ENCODE measurements around the gene CFAP43. TPM values are rescaled to one million over a fixed set of nuclear protein-coding genes. Genes with fewer than 3 reads are reported as not detected.

CFAP43 gene
- polyA plus RNA-seq, 10 donors = 0.15 to 0.91 (median 0.39) TPM

DNA sequence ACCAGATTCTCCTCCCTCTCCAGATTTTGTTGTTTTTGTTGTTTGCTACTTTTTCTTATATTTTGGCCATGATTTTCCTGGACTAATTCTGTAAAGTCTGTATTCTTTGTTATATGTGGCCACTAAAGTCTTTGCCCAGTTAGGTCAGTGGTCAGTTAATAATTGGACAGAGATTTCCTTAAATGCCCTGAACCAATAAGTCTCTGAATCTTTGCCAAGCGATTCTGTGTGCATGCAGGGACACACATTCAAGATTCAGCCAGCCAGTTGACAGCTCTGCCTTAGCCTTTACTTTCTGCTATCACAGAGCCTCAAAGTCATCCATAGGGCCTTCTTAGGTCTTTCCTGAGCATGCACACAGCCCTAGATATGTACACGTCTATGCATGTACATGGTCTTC is 135.5 kb downstream of the CFAP43 start:
- DNase-seq = no peak

DNA sequence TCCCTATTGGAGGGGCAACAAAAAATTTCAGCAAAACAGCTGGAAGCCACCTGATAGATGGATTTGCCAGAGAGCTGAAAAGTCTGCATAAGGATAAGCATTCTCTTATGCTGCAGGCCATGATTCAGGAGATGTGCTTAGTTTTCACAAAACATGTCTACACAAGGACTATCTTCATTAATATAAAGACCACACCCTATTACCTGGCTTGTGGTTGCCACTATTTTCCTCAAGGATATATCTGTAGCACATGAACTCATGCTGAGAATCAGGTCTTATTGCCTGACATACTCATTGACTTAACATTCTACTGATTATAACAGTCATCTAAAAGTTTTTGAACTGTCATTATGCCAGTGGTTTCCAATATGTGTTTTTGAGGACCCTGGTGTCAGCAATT is 139.4 kb downstream of the CFAP43 start:
- no peak for DNase-seq

DNA sequence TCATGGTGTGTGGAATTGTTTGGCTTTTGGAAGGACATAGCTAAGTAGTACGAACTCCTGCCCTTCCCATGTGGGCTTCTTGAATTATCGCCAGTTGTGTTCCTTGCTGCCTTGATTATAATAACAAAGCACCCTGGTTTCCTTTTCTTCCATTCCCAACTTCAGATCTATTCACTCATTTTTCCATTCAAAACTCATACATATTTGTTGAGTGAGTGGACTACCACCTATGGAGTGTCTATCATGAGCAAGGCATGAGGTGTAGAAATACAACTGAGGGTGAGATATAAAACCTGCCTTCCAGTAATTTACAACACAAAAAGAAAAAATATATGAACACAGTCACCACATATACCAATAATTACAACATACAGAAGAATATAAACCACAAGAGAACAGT is 141.6 kb downstream of the CFAP43 start:
- DNase-seq = no peak

DNA sequence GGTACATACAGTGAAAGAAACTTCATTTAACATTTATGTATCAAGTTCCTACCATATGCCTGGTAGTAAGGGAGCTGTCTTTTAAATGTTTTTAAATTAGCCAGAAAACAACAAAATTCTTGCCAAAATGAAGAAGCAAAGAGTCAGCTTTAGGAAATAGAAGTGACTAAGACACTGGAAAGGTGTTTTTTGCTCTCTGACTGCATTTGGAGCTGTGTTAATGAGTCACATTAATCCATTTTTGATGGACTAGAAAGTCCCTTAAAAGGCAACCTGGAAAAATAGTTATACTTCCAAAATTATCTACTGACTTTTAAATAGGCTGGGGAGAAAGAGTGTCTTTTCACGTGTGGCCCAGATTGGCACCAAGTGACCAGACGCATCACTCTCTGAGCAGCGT is 142.5 kb downstream of the CFAP43 start:
- DNase-seq = no peak

DNA sequence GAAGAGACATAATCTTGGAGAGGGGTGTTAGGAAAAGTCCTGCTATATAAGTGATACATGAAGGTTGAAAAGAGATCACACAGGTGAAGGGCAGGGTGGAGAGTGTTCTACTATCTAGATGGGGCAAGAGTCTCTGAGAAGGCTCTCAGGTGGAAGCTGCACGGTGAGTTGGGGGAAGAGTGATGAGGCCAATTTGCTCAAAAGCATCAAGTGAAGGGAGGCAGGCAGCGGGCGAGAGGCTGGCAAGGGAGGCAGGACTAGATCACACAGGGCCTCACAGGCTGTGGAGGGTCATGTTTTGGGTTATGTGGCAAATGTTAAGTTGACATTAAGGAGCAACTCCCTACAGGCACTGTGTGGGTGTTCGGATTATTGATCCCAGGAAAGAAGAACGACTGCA is 143.9 kb downstream of the CFAP43 start:
- no peak for DNase-seq

DNA sequence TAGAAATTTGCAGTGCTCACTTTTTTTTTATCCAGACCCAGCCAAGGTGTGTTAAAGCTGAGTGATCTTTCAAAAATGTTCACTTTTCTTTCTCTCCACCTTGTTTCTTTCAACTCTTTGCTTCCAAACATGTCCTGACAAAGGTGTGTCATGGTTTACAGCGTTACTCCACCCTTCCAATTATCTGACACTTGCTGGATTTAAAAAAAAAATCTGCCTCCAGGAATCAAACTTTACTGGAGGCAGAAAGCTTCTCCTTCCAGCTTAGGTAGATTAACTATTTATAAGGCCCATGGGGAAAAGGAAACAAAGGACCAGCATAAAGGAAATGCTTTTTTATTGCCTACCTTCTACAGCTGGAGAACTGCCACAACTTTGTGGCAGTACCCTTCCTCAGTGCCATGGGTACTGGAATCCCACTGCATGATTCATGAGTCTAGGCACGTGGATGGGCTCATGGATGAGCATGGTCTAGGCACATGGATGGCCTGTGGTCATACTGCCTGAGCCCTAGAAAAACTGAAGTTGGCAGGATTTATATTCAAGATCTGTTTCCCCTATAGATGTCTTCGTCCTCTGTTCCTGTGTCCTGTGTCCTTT is 146.3 kb downstream of the CFAP43 start, which contains the start of gene COL17A1:
TSS of gene COL17A1 (minus strand) at position 80 of the 600 bp plus-strand sequence. CDS start 5,207 bp downstream, outside the sequence.
- DNase-seq = no peak

DNA sequence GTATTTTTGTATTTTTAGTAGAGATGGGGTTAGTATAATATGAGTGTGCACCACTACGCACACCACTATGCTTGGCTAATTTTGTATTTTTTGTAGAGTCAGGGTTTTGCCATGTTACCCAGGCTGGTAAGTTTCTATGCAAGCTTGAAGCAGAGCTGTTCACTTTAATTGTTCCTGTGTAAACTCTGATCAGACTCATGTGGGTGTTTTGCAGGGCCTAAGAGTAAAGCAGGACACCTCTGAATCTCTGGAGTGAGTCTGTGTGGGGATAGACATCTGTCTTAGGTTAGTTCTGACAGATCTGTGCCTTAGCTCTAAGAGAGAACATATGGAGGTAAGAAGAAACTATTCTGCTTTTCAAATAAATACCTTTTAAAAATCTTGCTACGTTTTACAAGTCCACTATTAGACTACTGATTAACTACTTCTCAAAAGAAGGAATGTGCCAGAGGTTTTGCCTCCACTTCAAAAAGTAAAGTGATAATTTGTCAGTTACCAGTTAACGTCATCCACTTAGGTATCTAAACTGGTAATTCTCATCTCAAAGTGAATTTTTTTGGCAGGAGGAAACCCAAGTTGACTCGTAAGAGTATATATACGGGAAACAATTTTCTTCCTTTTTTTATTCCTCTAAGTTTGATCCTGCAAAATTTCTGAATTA is 147.6 kb downstream of the CFAP43 start:
- DNase-seq = no peak

DNA sequence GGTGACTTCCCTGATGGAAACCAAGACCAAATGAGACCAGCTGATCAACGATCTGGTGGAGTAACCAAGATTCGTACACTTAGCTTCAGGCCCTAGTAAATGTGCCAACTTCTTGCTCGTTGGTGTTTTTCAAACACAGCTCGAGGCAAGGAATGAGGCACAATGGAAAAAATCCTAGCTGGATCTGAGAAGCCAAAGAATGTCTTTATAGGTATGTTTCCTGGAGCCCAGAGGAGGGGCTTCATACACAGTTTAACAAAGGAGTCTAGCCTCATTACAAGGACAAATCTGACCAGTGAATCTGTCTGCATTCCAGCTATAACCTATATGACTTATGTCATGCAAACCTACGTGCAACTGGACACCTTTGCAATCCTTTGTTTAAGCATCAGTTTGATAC is 150.2 kb downstream of the CFAP43 start:
- DNase-seq = no peak

DNA sequence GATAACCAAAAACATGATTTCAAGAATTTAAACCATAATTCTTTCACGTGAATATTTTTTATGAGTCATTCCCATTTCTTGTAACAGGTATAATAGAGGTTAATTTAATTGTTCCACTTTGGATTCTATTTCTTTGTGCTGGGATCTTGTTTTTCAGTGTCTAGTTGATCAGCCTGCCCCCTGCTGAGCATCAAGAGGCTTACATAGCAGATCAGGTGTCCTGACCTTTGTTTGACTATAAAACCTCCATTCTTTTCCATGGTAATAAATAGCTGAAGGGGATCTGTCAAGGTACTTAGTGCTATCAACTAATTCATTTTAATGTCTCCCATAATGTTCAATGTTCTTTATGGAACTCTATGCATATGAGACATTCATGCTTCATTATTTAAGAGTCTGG is 151.4 kb downstream of the CFAP43 start:
- no peak for DNase-seq

Other genes starting within 250 kb of the CFAP43 start
- 10 to 100 TPM in 2 of 10 donors, under 1 TPM in 7, not detected in 1; 0.16 to 91.2 (median 0.35) TPM for gene COL17A1, start 146.5 kb downstream of the CFAP43 start, polyA plus RNA-seq (ENCODE audit: insufficient read length in 10 of 10)
- gene SFR1, start 110.2 kb downstream of the CFAP43 start, polyA plus RNA-seq (ENCODE audit: insufficient read length in 10 of 10) = 1 to 10 TPM; 5.1 to 7.6 (median 6.8) TPM
- 10 to 100 TPM; 36.5 to 57.7 (median 44.6) TPM for gene GSTO1, start 22.5 kb upstream of the CFAP43 start, polyA plus RNA-seq (ENCODE audit: insufficient read length in 10 of 10)
- 1 to 10 TPM in 6 of 10 donors, under 1 TPM in 4; 0.64 to 3.4 (median 1.2) TPM for gene GSTO2, start 36.8 kb upstream of the CFAP43 start, polyA plus RNA-seq (ENCODE audit: insufficient read length in 10 of 10)
- 10 to 100 TPM in 1 of 10 donors, 1 to 10 TPM in 9; 7.1 to 10.2 (median 8.8) TPM for gene ITPRIP, start 106.1 kb upstream of the CFAP43 start, polyA plus RNA-seq (ENCODE audit: insufficient read length in 10 of 10)
- under 1 TPM; 0.24 to 0.72 (median 0.35) TPM for gene CFAP58, start 121.5 kb upstream of the CFAP43 start, polyA plus RNA-seq (ENCODE audit: insufficient read length in 10 of 10)

Measured in muscle of back (tissue), 11 donors.